H1 (cell line): ENCODE measurements around the gene PDZD2. TPM values are rescaled to one million over a fixed set of nuclear protein-coding genes. Genes with fewer than 3 reads are reported as not detected.

Source experiments
- CTCF ChIA-PET: fragments of 300-600 bp; sonication (Branson Sonifier 250); formaldehyde crosslinking; loops from one replicate; lab custom pipeline; 2021; ENCODE audit not compliant: partially characterized antibody; lab: Charles Lee
- POLR2A ChIA-PET: fragments of 300-600 bp; sonication (Branson Sonifier 250); formaldehyde crosslinking; loops from one replicate; lab custom pipeline; 2021; ENCODE audit warnings: inconsistent platforms; ENCODE audit not compliant: partially characterized antibody; lab: Charles Lee
- DNase-seq, 2 experiments: peaks; one replicate each; pipeline versions ENCODE4 v3.0.0 to v3.0.0-alpha.2; 2010 to 2022; ENCODE audit warnings: low spot score in 2 of 2, low read depth in 1 of 2, mixed read lengths in 1 of 2
- FAIRE-seq: peaks from 2 replicates; lab custom pipeline; 2011; peaks lifted over from hg19 to GRCh38; lab: Jason Lieb, UNC
- H2AFZ ChIP-seq: 2 replicates; pipeline ENCODE4 v1.8.1; 2012; ENCODE audit warnings: low read length, inconsistent platforms
- H2AK5ac ChIP-seq: 2 replicates; pipeline ENCODE4 v1.6.1; 2013; ENCODE audit warnings: low read depth, low read length
- H2BK120ac ChIP-seq: replicated peaks from 2 replicates; pipeline ENCODE3; 2013; ENCODE audit warnings: low read depth, low read length, inconsistent platforms
- H2BK12ac ChIP-seq: 2 replicates; pipeline ENCODE4 v1.6.1; 2013; ENCODE audit warnings: low read depth, low read length
- H2BK15ac ChIP-seq: 2 replicates; pipeline ENCODE4 v1.6.1; 2013; ENCODE audit warnings: low read length
- H2BK20ac ChIP-seq: 2 replicates; pipeline ENCODE4 v1.6.1; 2013; ENCODE audit warnings: low read length
- H2BK5ac ChIP-seq: 2 replicates; pipeline ENCODE4 v1.6.1; 2013; ENCODE audit warnings: low read depth, low read length
- H3K14ac ChIP-seq: 2 replicates; pipeline ENCODE4 v1.6.1; 2013; ENCODE audit warnings: inconsistent platforms; ENCODE audit not compliant: insufficient read length
- H3K18ac ChIP-seq: 2 replicates; pipeline ENCODE4 v1.6.1; 2013; ENCODE audit warnings: low read length; ENCODE audit errors: extremely low read depth
- H3K23ac ChIP-seq: 2 replicates; pipeline ENCODE4 v1.6.1; 2013; ENCODE audit warnings: inconsistent platforms; ENCODE audit not compliant: insufficient read length
- H3K23me2 ChIP-seq: 2 replicates; pipeline ENCODE4 v1.6.1; 2013; ENCODE audit warnings: low read depth, low read length
- H3K27ac ChIP-seq: 2 replicates; pipeline ENCODE4 v1.6.1; 2011; ENCODE audit warnings: low read depth, low read length, inconsistent platforms
- H3K27me3 ChIP-seq, 4 experiments: replicated peaks in 1 of 4; 1 replicate in 1 of 4; 2 replicates in 3 of 4; pipeline versions ENCODE4 v1.6.1 to v1.8.1; 2011 to 2013; ENCODE audit warnings: low read length in 3 of 4, mild to moderate bottlenecking in 3 of 4, inconsistent platforms in 2 of 4, mixed read lengths in 2 of 4, moderate library complexity in 1 of 4; ENCODE audit not compliant: control insufficient read depth in 3 of 4, insufficient read depth in 3 of 4; ENCODE audit errors: extremely low read depth in 1 of 4
- H3K36me3 ChIP-seq, 4 experiments: 2 replicates each; pipeline versions ENCODE4 v1.6.1 to v1.8.1; 2011 to 2013; ENCODE audit warnings: mild to moderate bottlenecking in 4 of 4, low read length in 3 of 4, moderate library complexity in 2 of 4, control low read depth in 1 of 4, inconsistent platforms in 1 of 4; ENCODE audit not compliant: insufficient read depth in 4 of 4, control insufficient read depth in 2 of 4
- H3K4ac ChIP-seq: replicated peaks from 2 replicates; pipeline ENCODE3; 2013; ENCODE audit warnings: low read length, low read depth, mixed read lengths, inconsistent platforms; ENCODE audit not compliant: insufficient read length
- H3K4me1 ChIP-seq, 4 experiments: replicated peaks in 1 of 4; 1 replicate in 1 of 4; 2 replicates in 3 of 4; pipeline versions ENCODE4 v1.6.1 to v1.8.1; 2011 to 2013; ENCODE audit warnings: low read length in 3 of 4, inconsistent platforms in 2 of 4, mixed read lengths in 1 of 4; ENCODE audit not compliant: insufficient read depth in 4 of 4, control insufficient read depth in 3 of 4
- H3K4me2 ChIP-seq, 2 experiments: 2 replicates each; pipeline versions ENCODE4 v1.6.1 to v1.8.1; 2011 to 2013; ENCODE audit warnings: low read depth in 2 of 2, low read length in 2 of 2, control low read depth in 1 of 2, inconsistent platforms in 1 of 2, mild to moderate bottlenecking in 1 of 2; ENCODE audit not compliant: insufficient read depth in 1 of 2
- H3K4me3 ChIP-seq, 4 experiments: fragments of 200-600, 300-600 bp in 1 of 4; sonication (generic), shearing (Covaris generic), sonication (Bioruptor Twin) in 1 of 4; 2 replicates each; pipeline versions ENCODE4 v1.5.1 to v1.8.1; 2011 to 2016; ENCODE audit warnings: low read length in 4 of 4, low read depth in 3 of 4, control low read depth in 2 of 4, inconsistent platforms in 2 of 4, mild to moderate bottlenecking in 2 of 4, mixed read lengths in 1 of 4, moderate library complexity in 1 of 4; ENCODE audit not compliant: insufficient read depth in 2 of 4; ENCODE audit errors: extremely low read depth in 1 of 4
- H3K56ac ChIP-seq: replicated peaks from 2 replicates; pipeline ENCODE3; 2013; ENCODE audit warnings: low read depth, mild to moderate bottlenecking, mixed read lengths, low read length, inconsistent platforms; ENCODE audit not compliant: insufficient read length
- H3K79me1 ChIP-seq: 2 replicates; pipeline ENCODE4 v1.6.1; 2013; ENCODE audit warnings: low read depth, low read length, control low read depth
- H3K79me2 ChIP-seq, 2 experiments: 2 replicates each; pipeline versions ENCODE4 v1.6.1 to v1.8.1; 2012 to 2013; ENCODE audit warnings: low read length in 2 of 2, mild to moderate bottlenecking in 2 of 2, inconsistent platforms in 1 of 2; ENCODE audit not compliant: insufficient read depth in 2 of 2, control insufficient read depth in 1 of 2
- H3K9ac ChIP-seq, 4 experiments: replicated peaks in 1 of 4; 1 replicate in 1 of 4; 2 replicates in 3 of 4; pipeline versions ENCODE4 v1.6.1 to v1.8.1; 2011 to 2013; ENCODE audit warnings: low read depth in 3 of 4, low read length in 3 of 4, control low read depth in 2 of 4, mild to moderate bottlenecking in 2 of 4, moderate library complexity in 2 of 4, inconsistent platforms in 1 of 4; ENCODE audit errors: extremely low read depth in 1 of 4
- H3K9me3 ChIP-seq, 2 experiments: 2 replicates each; pipeline versions ENCODE4 v1.6.1 to v1.8.1; 2012 to 2013; ENCODE audit warnings: mild to moderate bottlenecking in 2 of 2, moderate library complexity in 2 of 2, control low read depth in 1 of 2, inconsistent platforms in 1 of 2, low read depth in 1 of 2, low read length in 1 of 2, mixed read lengths in 1 of 2; ENCODE audit not compliant: insufficient read depth in 2 of 2
- H4K20me1 ChIP-seq, 2 experiments: replicated peaks in 1 of 2; 2 replicates each; pipeline versions ENCODE3 to v1.8.1; 2011 to 2013; ENCODE audit warnings: inconsistent platforms in 2 of 2, low read length in 2 of 2, mild to moderate bottlenecking in 1 of 2; ENCODE audit not compliant: insufficient read depth in 2 of 2, control insufficient read depth in 1 of 2
- H4K5ac ChIP-seq: 2 replicates; pipeline ENCODE4 v1.6.1; 2013; ENCODE audit warnings: low read length, low read depth, mixed read lengths, inconsistent platforms; ENCODE audit not compliant: insufficient read length
- H4K8ac ChIP-seq: 2 replicates; pipeline ENCODE4 v1.8.0; 2013; ENCODE audit warnings: mild to moderate bottlenecking, moderate library complexity, low read length, inconsistent platforms; ENCODE audit not compliant: insufficient read depth; ENCODE audit errors: extremely low read depth
- H4K91ac ChIP-seq: replicated peaks from 2 replicates; pipeline ENCODE3; 2013; ENCODE audit warnings: low read length, mixed read lengths, inconsistent platforms; ENCODE audit not compliant: insufficient read length
- CEBPB ChIP-seq: IDR thresholded peaks from 2 replicates; pipeline ENCODE4 v1.6.1; 2012; ENCODE audit warnings: low read depth, low read length
- GABPA ChIP-seq: IDR thresholded peaks from 2 replicates; pipeline ENCODE4 v1.6.1; 2011; ENCODE audit warnings: mild to moderate bottlenecking, low read length, moderate library complexity, borderline replicate concordance; ENCODE audit not compliant: insufficient read depth
- NANOG ChIP-seq: IDR thresholded peaks from 2 replicates; pipeline ENCODE4 v1.6.1; 2011; ENCODE audit warnings: low read length, low read depth, mild to moderate bottlenecking, inconsistent platforms; ENCODE audit not compliant: insufficient read depth, poor library complexity, severe bottlenecking
- SIRT6 ChIP-seq: IDR thresholded peaks from one replicate; pipeline ENCODE4 v1.7.1; 2012; ENCODE audit warnings: low read length, inconsistent platforms
- WGBS, 2 experiments: shearing (Covaris generic) in 1 of 2; methylation state at CpG; one replicate each; pipeline versions ENCODE4 v1.1.6 to v1.1.7; 2013 to 2015; ENCODE audit warnings: low lambda C conversion rate in 2 of 2, mixed read lengths in 2 of 2, inconsistent platforms in 1 of 2, low coverage in 1 of 2, missing lambda C conversion rate in 1 of 2; ENCODE audit not compliant: insufficient replicate concordance in 2 of 2, insufficient coverage in 1 of 2, insufficient read length in 1 of 2; ENCODE audit errors: extremely low coverage in 1 of 2, missing lambda C conversion rate in 1 of 2; 5-methylcytosine and 5-hydroxymethylcytosine counted together
- polyA plus RNA-seq, 7 experiments: library from polyadenylated mRNA; depleted of rRNA in 3 of 7; stranded (reverse) in 5 of 7; unstranded in 2 of 7; fragments of >200 nt in 5 of 7; fragments of 200-250 nt in 2 of 7; gene quantifications; 1 replicate in 5 of 7; 2 replicates in 1 of 7; 4 replicates in 1 of 7; pipeline versions ENCODE4 v1.2.1 to v1.2.3, GENCODE V29; 2011 to 2013; ENCODE audit warnings: missing spikeins in 2 of 7, mixed read lengths in 2 of 7
- total RNA-seq: library from RNA; stranded (reverse); fragmentation: NEBNext Ultra II Directional; extraction: Animal tissue kit (Norgen Biotek cat#: 25700); gene quantifications from 2 replicates; pipeline ENCODE4 v1.2.1, GENCODE V29; 2021

The PDZD2 gene
- total and polyA plus RNA-seq, 2 of the 8 experiments (the other 6 are each of a cell fraction or from before 2014, with no cell fraction given), result 1.2 to 6.8 TPM

- no peaks in the 10 kb centered on the region for H4K20me1 ChIP-seq
- DNase-seq, result no peak
- H2BK12ac ChIP-seq, result no peak overlapping the region
- H4K91ac ChIP-seq, result no peak overlapping the region
- H3K36me3 ChIP-seq, result no peaks in the 10 kb centered on the region
- no peak overlapping the region for H3K4me2 ChIP-seq
- H2BK5ac ChIP-seq, result no peak overlapping the region
- H3K9me3 ChIP-seq, result no peaks in the 10 kb centered on the region
- H3K14ac ChIP-seq, result no peak overlapping the region
- H3K4ac ChIP-seq, result no peak overlapping the region
- H4K8ac ChIP-seq, result no peak overlapping the region
- H2AFZ ChIP-seq, result no peak overlapping the region
- POLR2A ChIA-PET, result no interaction called here
- no peak for FAIRE-seq
- no peak overlapping the region for H3K56ac ChIP-seq
- no peaks in the 10 kb centered on the region for H3K79me2 ChIP-seq
- no peaks in the 10 kb centered on the region for H3K27me3 ChIP-seq
- no peak overlapping the region for H3K4me3 ChIP-seq
- no peak overlapping the region for H4K5ac ChIP-seq
- H3K27ac ChIP-seq, result no peak overlapping the region
- peaks cover 0 to under 1% (median 0%) of the 10 kb centered on the region in 4 experiments; a peak in 1 of 7 replicates for H3K4me1 ChIP-seq
- CTCF ChIA-PET, result interaction anchor here (0.7 to 1.5 kb wide), 2 partner anchors 8 to 129 kb away, joined by 3 read pairs; no protein-coding TSS in a partner anchor
- H3K23me2 ChIP-seq, result no peaks in the 10 kb centered on the region
- H2BK120ac ChIP-seq, result no peak overlapping the region
- H3K23ac ChIP-seq, result no peak overlapping the region
- H3K9ac ChIP-seq, result no peak overlapping the region
- peak overlapping the region; percentile 11; the same call in 1 of the 2 replicates for H3K18ac ChIP-seq
- 86% methylated on average over 9 of the region's 9 CpGs; no CpG with 5 or more reads in 1 of the 2 experiments for WGBS, 2 experiments
- H3K79me1 ChIP-seq, result no peaks in the 10 kb centered on the region
- H2BK15ac ChIP-seq, result no peak overlapping the region
- no peak overlapping the region for H2BK20ac ChIP-seq
- H2AK5ac ChIP-seq, result no peak overlapping the region
- TF ChIP-seq CEBPB, result no peak
- TF ChIP-seq SIRT6, result no peak
- TF ChIP-seq NANOG, result no peak
- no peak for TF ChIP-seq GABPA
- TF ChIP-seq, all 59 proteins: peak for 0
Observed at GRCh38 chr5:31957151-31957550, 318.2 kb downstream of the PDZD2 start.
